DMS79 treated with DMSO at 0.1 percent for 48 hours (cell line): Measurements from ENCODE around the gene GLIS1.

Source experiments
- DNase-seq: peaks from one replicate; lab custom pipeline; 2025; lab: John Stamatoyannopoulos, UW

GLIS1 gene

DNA sequence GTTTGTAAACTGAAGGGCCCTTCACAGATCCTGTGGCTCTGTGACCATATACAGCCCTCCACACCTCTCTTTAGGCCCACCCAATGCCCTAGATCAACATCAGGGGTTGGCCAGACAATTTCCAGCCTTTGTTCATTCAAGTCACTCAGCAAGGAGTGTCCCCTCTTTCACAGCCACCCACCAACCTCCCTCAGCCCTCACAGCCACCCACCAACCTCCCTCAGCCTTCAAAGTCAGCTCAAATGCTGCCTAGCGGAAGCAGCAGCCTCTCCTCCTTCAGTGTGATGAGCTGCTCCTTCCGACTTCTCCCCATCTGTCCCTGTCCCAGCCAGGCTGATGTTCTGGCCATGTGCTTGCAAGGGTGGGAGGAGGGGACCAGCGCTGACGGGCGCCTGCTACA lies 208.4 kb downstream of the GLIS1 start:
- no peak for DNase-seq

DNA sequence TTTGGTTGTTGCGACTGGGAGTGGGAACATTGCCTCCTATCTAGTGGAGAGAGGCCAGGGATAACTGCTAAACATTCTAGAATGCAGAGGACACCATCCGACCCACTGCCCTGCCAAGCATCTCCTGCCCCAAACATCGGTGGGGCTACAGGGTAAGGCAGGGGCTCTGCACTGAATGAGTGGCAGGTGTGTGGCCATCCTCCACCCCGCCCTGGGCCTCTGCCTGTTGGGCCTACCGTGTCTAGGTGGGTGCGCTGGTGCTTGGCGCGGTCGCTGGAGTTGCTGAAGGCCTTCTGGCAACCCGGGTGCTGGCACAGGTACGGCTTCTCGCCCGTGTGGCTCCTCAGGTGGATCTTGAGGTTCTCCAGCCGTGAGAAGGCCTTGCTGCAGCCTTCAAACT lies 209.4 kb downstream of the GLIS1 start:
- DNase-seq: no peak

DNA sequence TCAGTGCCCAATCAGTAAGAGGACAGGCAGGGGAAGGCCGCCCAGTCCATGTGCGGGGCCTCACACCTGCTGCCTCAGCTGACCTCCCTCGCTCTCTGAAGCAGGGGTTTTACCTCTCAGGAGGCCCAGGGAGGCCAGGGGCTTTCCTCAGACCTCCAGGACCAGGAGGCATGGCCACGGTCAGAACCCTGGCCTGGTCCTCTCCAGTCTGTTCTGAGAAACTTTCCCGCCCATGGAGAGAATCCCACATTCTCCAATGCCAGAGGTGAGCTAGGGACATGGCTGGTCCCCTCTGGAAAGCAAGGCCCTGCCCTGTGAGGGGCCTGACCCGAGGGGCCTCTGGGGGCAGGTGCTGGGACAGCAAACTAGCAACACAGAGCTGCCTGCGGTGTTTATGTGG lies 211.6 kb downstream of the GLIS1 start:
- DNase-seq: no peak

DNA sequence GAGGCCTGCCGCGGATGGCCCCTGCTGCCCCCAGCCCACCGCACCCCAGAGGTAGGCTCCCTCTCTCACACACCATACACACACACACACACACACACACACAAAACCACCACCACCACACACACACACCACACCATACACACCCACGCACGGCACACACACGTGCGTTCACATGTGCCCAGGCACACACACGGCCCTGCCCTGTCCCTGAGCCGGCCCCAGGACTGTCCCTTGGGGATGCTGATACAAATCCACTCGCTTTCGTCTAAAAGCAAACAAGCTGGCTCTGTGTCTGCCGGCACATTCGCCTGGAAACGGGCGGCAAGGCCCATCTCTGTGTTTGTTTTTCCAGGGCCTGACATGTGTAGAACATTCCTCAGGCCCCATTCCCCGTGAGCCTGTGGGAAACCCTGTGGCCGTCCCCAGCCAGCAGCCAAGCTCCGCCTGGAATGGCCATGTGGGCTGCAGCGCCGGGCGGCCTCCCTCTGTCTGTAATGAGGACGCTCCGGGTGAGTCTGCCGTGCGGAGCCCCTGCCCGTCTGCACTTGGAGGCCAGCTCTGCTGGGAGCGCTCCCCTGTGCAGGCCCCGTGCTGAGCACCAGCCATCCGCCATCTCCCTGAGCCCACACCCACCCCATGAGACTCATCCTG lies 212.4 kb downstream of the GLIS1 start:
- no peak for DNase-seq

DNA sequence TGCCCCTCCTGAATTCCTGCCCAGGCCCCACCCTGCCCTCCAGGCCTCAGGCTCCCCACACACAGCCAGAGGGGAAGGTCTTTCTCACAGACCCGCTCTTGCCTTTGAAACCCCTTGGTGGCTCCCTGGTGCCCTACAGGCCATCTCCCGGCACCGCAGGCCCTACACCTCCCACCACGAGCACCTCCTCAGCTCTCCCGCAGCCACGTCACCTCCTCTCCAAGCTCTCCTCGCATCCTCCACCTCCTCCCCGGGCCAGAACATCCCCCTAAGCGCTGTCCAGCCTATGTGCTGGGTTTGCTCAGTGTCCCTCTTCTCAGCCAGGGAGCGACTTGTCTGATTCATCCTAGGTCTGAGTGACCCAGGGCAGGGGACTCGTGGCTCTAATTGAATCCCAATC lies 213.4 kb downstream of the GLIS1 start:
- DNase-seq: no peak

DNA sequence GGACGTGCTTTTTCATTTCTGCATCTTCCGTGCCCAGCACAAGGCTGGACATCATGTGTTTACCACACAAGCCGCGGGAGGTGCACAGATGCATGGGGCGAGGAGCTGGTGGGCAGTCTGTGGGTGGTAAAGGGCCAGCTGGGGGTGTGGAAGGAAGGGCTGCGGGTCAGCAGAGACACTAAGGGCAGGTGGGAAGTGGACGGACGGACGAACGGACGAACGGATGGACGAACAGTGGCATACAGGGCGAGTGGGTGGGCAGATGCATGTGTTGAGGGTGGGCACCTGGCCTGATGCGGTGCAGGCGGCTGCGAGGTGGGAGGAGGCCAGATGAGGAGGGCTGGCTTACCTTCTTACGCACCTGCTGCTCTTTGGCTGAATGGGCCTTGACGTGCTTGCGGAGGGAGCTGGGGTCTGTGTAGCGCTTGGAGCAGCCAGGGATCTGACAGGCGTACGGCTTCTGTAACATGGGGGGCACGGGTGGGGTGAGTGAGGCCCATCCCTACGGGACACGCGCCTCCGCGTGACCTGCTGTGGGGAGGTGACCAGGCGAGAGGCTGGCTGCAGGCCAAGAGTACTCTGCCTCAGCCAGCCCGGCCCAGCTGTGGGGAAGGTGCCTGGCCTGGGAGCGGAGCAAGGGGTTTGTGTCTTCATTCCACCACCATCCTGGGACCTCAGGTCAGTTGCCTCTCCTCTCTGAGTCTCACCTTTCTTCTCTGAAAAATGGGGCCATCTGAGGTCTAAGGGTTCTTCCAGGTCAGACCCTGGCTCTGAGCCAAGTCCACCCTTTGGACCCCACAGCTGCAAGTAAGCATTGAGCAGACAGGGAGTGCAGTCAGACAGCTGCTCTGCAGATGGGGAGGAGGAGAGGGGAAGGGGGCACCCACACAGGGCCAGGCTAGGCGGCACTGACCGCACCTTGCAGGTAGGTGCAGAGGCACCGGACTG lies 214.3 kb downstream of the GLIS1 start:
- DNase-seq: peak; percentile 71

DNA sequence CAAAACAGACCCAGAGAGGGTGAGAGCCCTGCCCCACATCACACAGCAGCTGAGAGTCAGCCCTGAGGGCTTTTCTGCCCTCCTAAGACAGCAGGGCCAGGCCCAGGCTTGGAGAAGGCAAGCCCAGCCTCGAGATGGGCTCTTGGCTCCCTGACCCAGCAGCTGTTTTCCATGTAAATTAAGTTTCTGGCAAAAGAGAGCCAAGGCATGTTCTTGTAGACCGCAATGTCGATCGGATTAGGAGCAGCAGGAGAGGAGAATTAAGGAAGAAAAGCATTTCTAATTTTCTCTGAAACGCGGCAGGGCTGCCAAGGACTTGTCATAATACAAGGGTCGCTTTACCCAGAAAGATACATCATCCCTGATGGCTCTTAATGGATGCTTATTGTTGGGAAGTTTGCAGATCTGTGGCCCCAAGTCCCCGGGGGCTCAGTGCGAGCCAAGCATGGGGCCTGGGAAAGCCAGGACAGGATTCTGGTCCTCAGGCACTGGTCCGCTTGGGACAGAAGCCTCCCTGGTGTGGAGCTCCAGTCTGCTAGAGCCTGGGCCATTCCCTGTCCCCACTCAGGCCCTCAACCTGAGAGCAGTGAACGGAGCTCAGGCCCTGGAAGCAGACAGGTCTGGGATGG lies 216.9 kb downstream of the GLIS1 start:
- DNase-seq: peak; percentile 82

DNA sequence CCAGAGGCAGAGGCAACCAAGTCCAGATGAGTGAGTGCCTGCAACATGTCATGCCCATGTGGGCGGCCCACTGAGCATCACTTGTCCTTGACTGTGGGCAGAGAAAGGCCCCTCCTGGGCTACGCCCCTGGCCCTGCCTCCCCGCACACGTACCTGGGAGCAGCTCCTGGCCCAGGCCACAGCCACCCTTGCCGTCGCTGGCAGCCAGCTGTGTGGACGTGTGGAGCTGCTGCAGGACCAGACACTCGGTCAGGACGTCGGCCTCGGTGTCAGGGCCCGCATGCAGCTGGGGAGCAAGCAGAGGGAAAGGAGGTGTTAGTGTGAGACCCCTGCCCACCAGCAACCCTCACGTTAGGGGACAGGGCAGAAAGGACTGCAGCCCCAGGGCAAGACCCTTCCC lies 218.5 kb downstream of the GLIS1 start:
- DNase-seq: no peak

DNA sequence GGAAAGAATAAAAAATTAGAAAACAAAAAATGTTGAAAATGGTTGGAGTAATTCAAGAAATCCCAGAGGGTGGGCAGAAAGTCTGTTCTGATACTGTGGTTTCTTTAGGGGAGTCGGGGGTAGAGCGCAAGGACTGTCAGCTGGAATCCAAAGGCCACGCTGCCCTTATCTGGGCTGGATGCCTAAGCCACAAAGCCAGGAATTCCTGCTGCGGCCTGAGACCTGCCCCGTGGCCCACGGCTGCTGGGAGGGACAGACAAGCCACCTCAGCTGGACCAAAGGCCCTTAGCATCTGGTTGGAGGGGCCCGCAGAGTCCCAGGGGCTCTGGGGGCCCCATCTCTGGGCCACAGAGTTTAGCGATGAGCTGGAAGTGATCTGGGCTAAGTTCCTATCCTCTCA lies 219.5 kb downstream of the GLIS1 start:
- DNase-seq: no peak

DNA sequence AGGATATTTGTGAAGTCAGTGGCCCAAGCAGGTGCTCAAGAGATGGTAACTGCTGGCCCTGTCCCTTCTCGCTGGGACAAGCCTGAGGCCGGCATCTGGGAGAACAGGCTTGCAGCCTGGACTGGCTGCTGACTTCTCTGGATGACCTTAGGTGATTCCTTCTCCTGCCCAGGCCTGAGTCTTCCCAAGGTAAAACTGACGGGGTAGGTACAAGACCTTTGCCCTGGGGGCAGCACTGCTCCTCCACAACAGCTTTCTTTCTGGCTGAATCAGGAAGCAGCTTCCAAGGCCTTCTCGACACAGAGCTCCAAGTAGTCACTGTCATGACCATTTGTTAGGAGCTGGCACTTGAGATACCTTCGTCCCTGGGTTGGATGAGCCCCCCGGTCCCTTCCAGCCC lies 220.2 kb downstream of the GLIS1 start:
- DNase-seq: no peak

DNA sequence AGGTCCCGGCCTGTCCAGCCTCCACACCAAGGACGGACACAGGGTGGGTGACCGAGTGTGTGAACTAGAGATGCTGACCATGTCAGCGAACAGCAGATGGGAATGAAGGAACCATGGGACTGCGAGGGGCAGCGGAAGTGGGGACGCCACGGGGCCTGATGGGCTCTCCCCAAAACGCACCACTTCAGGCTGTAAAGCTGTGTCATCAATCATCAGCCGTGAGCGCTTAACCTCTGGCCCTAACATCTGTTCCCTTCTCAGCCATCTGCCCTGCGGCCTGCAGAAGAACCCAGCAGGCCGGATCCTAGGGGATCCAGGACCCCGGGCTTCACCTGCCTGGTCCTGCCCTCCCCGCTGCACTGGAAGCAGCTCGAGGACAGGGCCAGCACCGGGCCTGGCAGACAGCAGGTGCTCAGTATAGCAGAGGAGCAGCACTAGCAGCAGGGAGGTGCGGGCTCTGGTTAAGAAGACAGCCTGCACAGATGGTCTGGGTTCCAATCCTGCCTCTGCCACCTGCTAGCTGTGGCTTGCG lies 221.1 kb downstream of the GLIS1 start:
- no peak for DNase-seq

DNA sequence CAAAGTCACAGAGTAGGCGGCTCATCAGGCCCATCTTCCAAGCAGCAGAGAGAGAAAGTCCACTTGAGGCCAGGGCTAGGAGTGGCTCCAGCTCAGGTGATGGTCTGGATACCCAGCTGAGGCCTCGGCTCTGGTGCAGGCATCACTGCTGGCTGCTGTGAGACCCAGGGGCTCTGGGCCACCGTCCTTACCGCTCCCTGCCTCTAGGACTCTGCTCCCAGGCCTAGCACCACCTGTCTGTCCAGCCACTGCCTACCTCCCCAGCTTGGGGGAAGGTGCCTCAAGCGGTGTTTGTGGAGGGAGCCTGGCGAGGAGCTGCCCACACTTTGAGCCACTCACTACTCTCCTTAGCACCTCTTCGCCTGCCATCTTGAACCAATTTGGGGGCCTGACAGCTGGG lies 221.9 kb downstream of the GLIS1 start:
- DNase-seq: no peak

DNA sequence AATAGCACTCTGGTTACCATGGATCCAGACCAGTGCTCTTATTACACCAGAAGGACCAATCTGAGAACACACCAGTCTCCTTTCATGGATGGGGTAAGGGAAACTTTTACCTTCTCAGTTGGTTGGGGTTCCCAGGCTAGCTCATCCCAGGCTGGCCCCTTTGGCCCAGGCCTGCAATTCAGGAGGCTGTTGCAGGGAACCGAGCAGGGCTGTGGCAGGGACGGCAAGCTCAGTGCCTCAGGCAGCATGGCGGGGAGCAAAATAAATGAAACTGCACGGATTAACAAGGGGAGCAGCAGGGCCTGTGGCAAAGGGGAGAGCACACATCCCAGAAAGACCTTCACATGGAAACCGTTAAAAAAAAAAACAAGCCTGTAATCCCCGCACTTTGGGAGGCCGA lies 222.8 kb downstream of the GLIS1 start:
- no peak for DNase-seq

DNA sequence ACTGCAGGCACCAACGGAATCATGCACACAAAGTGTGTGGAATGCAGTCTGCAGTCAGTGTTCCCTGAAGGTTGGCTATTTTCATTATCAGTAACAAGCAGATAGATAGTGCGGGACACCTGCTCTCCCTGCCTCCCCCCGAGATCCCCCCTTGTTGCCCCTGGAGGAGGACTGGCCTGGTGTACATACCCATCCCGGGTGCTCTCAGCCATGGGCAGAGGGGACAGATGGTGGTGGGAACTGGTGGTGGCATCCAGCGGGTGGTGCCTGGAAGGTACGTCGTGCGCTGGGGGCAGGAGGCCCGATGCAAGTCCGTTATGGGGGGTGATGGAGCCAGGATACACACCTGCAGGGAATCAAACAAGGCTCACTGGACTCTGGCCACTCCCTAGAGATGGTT lies 224.5 kb downstream of the GLIS1 start:
- DNase-seq: no peak

DNA sequence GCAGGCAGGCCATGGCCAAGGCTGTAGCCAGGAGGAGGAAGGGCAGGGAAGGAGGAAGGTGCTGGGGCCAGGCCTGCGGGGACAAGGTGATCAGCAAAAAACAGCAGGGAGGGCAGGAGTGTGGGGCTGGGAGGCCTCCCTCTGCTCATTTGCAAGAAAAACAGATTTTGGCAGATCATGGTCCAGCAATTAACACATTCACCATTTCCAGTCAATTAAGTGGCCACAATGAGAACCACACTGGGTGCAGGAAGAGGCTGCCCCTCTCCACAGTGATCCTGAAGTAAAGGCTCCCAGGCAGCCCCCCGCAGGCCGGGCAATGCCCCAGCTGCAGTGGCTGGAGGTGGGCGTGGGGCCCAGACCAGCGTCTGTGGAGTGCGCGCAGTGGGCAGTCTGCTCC lies 225.1 kb downstream of the GLIS1 start:
- DNase-seq: no peak

DNA sequence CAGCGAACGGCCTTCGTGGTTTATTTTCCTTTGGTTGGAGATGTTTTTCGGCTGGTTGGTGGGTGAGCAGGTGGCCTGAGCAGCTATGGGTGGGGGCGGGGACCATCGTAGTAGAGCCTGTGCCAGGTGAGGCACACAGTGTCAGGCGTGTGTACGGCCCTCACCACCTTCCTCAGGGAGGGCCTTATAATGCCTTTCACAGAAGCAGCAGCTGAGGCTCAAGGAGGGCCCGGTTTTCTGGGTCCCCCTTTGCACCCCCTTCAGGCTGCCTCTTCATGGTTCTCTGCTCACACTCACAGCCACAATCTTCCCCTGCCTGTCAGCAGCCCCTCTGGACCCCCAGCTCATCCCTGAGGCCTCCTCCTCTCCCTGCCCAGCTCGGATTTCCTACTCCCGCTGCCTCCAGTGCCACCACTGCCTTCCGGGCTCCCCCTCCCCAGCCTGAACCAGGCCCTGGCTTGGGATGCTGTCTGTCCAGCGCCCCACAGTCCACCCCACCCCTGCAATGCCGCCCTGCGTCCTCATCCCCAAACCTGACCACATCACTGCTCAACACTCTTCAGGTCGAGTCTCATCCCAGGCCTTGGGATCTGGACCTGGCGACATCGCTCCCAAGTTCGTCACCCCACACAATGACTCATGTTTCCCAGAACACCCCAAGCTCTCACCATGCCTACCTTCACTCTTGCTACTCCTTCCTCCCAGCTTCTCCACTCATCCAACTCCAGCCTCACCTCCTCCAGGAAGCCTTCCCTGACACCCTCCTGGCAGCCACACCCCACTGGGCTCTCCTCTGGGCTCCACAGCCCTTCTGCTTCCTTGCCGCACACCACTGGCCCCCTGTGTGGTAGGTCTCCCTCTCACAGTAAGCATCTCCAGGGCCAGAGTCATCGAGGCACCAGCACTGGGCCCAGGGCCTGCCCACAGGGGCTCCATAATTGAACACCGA lies 225.9 kb downstream of the GLIS1 start:
- DNase-seq: no peak

DNA sequence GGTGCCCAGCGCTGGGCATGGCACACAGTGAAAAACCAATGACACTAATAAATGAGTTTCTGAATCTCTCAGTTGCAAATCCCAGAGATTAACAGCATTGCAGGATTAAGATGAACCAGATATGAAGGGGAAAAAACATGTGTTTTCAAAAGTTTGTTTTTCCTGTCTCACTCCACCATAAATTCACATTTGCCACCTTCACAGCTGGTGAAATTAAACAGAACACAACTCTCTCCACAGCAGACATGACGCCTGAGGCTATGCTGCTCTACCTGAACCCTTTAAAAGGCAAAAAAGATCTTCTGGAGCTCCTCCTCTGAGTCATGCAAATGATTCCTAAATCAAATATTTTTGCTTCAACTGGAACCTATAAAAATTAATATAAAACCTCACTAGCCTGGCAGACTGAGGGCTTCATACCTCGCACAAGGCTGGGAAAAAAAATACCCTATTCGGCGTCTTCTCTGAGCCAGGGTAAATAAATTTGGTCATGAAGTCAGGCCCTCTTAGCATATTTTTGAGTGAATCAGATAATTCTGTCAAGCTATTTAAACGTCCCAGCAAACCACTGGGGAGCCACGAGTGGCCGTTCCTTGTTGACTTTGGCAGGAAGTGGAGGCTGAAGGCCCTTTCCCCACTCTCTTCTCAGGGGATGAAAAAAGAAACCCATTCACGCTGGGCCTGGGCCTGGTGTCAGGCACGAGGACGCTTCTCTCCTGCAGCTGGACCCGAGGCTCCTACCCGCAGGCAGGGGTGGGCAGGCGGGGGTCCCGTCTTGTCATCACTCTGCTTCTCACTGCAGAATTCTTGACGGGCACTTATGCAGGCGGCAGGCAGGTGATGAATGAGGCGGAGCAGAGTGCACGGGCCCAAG lies 226.8 kb downstream of the GLIS1 start:
- peak; percentile 99 for DNase-seq

DNA sequence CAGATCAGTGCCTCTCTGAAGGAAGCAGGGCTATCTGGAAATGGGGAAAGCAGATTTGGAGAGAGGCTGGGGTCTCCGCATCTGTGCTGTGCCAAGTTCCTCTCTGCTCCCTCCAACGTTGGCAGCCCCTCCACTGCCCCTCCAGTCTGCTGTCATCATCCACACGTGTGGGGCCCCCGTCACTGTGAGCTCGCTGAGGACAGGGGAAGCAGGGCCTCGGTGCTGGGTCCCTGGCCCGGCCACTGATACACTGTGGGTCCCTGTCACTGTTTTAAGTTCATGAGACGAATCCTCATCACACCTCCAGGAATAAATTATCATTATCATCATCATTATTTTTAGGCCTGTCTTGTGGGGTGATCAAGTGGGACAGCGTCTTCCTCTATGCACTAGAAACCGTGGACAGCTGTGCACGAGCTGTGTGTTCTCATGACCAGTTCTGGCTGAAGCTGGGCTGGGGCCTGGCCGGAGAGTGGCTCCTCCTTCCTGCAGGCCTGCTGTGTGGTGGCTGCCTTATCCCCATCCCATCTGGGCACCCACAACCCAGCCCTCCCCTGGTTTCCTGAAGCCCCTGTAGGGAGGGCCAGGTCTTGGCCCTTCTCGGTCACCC lies 227.5 kb downstream of the GLIS1 start:
- no peak for DNase-seq

DNA sequence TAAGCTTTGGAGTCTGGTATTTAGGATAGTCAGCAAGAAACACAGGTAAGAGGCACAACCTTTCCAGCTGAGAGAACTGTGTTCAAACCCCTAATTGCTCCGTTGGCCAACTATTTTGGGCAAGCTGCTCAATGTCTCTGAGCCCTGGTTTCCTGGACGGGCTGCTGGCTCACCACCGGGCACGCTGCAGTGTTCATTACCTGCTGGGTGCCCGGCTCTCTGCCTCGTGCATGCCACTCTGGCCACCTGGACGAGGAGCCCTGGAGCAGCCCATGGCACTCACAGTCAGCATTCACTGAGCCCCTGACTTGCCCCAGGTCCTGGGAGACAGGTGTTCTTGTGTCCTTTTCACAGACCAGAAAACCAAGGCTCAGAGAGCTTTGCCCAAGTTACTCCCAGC lies 228.7 kb downstream of the GLIS1 start:
- DNase-seq: no peak

DNA sequence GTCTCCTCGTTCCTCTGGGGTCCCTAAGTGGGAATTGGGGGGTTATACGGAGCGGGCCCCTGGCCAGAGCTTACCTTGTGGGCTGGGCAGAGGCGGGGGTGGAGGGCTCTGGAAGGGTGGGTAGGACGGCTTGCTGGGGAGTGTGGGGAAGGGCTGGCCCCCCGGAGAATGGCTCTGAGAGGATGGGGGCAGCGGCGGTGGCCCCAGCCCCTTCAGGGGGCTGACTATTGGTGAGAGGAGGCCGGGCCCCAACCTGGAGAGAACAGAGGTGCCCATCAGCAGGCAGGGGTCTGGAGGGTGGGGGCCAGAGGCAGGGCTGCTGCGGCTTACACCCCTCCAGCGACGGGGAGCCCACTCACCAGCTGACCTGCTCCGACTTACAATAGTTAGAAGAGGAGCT lies 229.2 kb downstream of the GLIS1 start:
- DNase-seq: no peak
